Prostate gland (tissue), 2 donors: ENCODE data around the gene GALNTL6.

Experiments
- POLR2A ChIP-seq: fragments of 450-650 bp; IDR thresholded peaks from one replicate; pipeline ENCODE4 v1.6.1; 2016; ENCODE audit warnings: antibody characterized with exemption, mild to moderate bottlenecking
- TF ChIP-seq, protein P1 (sequence below), 4 experiments: fragments of 200-600 bp in 2 of 4; fragments of 450-650 bp in 2 of 4; sonication (generic) in 2 of 4; IDR thresholded peaks; 1 replicate in 3 of 4; 2 replicates in 1 of 4; pipeline ENCODE4 v1.5.1; 2016 to 2019; ENCODE audit warnings: antibody characterized with exemption in 4 of 4, mild to moderate bottlenecking in 2 of 4, moderate library complexity in 2 of 4

GRCh38 chr4:172815499-172816164 lies 1002.4 kb downstream of the GALNTL6 start:
- TF ChIP-seq, protein P1, sequence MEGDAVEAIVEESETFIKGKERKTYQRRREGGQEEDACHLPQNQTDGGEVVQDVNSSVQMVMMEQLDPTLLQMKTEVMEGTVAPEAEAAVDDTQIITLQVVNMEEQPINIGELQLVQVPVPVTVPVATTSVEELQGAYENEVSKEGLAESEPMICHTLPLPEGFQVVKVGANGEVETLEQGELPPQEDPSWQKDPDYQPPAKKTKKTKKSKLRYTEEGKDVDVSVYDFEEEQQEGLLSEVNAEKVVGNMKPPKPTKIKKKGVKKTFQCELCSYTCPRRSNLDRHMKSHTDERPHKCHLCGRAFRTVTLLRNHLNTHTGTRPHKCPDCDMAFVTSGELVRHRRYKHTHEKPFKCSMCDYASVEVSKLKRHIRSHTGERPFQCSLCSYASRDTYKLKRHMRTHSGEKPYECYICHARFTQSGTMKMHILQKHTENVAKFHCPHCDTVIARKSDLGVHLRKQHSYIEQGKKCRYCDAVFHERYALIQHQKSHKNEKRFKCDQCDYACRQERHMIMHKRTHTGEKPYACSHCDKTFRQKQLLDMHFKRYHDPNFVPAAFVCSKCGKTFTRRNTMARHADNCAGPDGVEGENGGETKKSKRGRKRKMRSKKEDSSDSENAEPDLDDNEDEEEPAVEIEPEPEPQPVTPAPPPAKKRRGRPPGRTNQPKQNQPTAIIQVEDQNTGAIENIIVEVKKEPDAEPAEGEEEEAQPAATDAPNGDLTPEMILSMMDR (IDR thresholded peaks at IDR 0.05), result no peak
- TF ChIP-seq POLR2A, result no peak
